T47D (cell line): ENCODE results near the gene CYB561.
A peak's percentile ranks its signal among the peaks of the same experiment; 100 is the strongest.
"Not testable (repeated sequence)": the region's sequence is repeated elsewhere in the genome, so short reads cannot be mapped to it uniquely, and the experiment has no call there.

Source experiments
- DNase-seq, 2 experiments: peaks; one replicate each; pipeline versions ENCODE4 v3.0.0 to v3.0.0-alpha.2; 2011 to 2012; ENCODE audit warnings: low read depth in 1 of 2, low spot score in 1 of 2
- JUND ChIP-seq: IDR thresholded peaks from 2 replicates; pipeline ENCODE4 v1.6.1; 2012; ENCODE audit warnings: low read depth
- in situ Hi-C: cut with HindIII; loops from 2 replicates; pipeline ENCODE4 v1.10.0; 2016; ENCODE audit warnings: low sequenced_read_pairs, low pct_unique_long_range_greater_than_20kb

CYB561 gene

GRCh38 chr17:63476854-63477479 lies 30.9 kb upstream of the CYB561 start, which contains the start of gene ACE:
ACE (plus strand) TSS chr17:63477061; CDS start chr17:63477095, 34 bp downstream.
- TF ChIP-seq JUND, result no peak
- in situ Hi-C loops, result no loop called here
- DNase-seq, result peak; percentile 64 to 89

DNA sequence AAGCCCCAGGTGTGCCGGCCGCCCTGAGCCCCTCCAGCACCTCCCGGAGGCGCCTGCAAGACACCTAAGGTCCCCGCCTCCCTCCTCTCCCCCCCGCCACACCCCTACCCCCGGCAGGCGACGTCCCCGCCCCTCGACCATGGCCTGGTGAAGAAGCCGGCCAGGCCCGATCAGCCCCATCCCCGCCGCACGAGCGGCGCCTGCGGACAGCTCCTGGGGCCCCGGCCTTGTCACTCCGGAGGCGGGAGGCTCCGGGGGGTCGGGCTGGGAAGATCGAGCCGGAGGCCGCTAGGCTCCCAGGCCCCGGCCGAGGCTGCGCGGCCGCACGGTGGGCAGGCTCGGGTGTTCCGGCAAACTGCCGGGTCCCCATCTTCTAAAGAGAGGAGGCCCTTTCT lies 30.4 kb upstream of the CYB561 start:
- TF ChIP-seq JUND, result no peak
- DNase-seq, result no peak
- in situ Hi-C loops, result no loop called here

- DNase-seq, result no peak
- in situ Hi-C loops, result no loop called here
- TF ChIP-seq JUND, result no peak
Observed at GRCh38 chr17:63475491-63476412, 29.6 kb upstream of the CYB561 start.

DNA sequence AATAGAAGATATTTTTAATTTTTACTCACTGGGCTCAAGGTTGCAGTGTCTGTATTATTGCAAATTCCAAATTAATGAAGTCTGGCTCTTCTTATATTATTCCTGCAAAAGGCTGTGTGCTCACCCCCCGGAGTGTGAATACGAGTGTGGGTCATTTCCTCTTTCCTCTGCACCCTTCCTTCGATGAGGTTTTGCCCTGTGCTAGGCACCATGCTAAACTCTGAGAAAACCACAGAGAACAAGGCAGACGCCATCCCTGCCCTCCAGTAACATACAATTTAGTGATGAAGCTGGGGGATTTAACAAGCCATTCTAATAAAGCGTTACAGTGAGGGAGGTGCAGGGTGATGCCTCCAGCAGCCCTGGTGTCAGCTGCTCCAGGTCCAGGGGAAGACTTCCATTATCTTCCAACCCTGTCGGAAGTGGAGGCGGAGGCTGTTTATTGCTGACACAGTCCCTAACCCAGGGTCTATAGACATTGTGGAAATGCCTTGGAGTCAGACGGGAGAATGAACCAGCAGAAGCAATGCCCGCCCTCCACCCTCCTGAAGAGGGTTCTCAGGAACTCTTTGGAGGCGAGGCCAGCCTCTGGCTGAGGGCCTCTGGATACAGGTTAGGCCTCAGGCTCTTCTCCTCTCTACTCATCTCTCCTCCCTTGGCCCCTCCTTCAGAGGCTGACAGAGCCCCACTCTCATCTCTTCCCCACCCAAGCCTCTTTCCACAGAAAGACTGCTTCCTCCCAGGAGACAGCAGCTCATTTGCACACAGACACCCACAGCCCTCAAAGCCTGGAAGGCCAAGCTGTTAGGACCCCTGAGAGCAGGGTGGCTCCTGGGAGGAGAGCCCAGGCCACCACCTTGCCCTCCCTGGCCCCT lies 28.7 kb upstream of the CYB561 start:
- DNase-seq, result no peak
- no peak for TF ChIP-seq JUND
- in situ Hi-C loops, result no loop called here

- DNase-seq, result peak; percentile 20 to 75
- TF ChIP-seq JUND, result no peak
- in situ Hi-C loops, result no loop called here
Observed at GRCh38 chr17:63474174-63474573, 28.1 kb upstream of the CYB561 start.

DNA sequence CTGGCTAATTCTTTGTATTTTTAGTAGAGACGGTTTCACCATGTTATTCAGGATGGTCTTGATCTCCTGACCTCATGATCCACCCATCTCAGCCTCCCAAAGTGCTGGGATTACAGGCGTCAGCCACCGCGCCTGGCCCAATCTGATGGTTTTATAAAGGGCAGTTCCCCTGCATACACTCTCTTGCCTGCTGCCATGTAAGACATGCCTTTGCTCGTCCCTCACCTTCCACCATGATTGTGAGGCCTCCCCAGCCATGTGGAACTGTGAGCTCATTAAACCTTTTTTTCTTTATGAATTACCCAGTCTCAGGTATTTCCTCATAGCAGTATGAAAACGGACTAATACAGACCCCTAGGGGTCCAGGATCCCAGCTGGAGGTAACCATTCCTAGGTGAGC lies 22.0 kb upstream of the CYB561 start:
- DNase-seq, in situ Hi-C loops: not testable (repeated sequence)

DNA sequence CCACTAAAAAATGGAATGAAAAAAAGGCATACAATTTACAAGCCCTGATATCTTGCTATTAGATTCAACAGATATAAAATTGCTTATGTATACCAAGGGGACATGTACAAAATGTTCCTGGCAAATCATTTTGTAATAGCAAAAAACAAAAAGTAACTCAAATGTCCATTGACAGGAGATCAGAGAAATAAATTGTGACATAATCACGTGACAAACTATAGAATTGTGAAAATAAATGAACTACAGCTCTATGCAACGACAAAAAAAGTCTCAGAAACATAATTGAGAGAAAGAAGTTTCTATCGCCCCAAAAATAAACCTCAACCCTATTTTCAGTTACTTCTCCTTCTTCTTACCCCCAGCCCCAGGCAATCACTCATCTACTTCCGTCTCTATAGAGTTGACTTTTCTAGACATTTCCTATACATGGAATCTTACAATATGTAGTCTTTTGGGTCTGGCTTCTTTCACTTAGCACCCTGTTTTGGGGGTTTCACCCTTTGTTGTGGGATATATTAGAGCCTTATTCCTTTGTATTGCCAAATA lies 18.7 kb upstream of the CYB561 start:
- DNase-seq, result no peak
- no peak for TF ChIP-seq JUND
- in situ Hi-C loops, result no loop called here

GRCh38 chr17:63463771-63464170 lies 17.7 kb upstream of the CYB561 start:
- no peak for TF ChIP-seq JUND
- in situ Hi-C loops, result no loop called here
- DNase-seq, result no peak

GRCh38 chr17:63460018-63460417 lies 13.9 kb upstream of the CYB561 start:
- no peak for DNase-seq
- TF ChIP-seq JUND, result no peak
- in situ Hi-C loops, result no loop called here

GRCh38 chr17:63458478-63458877 lies 12.4 kb upstream of the CYB561 start:
- in situ Hi-C loops, result no loop called here
- DNase-seq, result peak in 1 of 2 experiments; percentile 38
- no peak for TF ChIP-seq JUND

- no peak for DNase-seq
- in situ Hi-C loops, result no loop called here
Observed at GRCh38 chr17:63455417-63455816, 9.3 kb upstream of the CYB561 start.

DNA sequence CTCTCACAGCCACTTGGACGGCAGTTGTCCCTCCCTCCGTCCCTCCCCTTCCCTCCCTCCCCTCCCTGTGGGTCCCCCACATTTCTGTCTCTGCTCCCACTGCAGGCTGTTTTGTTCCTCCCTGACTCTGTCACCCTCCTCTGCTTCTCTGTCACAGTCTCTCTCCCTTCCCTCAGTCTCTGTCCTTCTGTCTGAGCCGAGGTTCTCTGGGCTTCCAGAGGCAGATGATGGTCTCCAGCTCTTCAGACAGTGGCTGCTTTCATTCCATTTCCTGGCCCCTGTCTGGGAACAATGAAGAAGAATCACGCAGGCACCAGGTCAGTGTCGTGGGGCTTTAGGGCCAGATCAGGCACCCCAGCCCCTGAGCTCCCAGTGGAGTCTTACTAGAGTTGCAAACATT lies 8.8 kb upstream of the CYB561 start:
- no peak for DNase-seq
- no peak for TF ChIP-seq JUND
- in situ Hi-C loops, result no loop called here

More at GRCh38 chr17:63455417-63455816, 9.3 kb upstream of the CYB561 start:
- TF ChIP-seq JUND, result no peak

DNA sequence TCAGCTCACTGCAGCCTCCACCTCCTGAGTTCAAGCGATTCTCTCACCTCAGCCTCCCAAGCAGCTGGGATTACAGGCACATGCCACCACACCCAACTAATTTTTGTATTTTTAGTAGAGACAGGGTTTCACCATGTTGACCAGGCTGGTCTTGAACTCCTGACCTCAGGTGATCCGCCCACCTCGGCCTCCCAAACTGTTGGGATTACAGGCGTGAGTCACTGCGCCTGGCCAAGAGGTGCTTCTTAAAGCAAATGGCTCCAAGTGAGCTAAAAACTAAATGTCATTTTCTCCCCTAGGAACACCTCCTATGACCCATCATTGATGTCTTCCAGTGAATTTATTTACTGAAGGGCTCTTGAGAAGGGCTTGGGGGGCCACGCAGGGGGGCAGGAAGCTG lies 8.3 kb upstream of the CYB561 start:
- in situ Hi-C loops, DNase-seq: not testable (repeated sequence)
